Activated naive CD4-positive, alpha-beta T cell treated with anti-CD3 and anti-CD28 coated beads for 36 hours (primary cell): ENCODE measurements around the gene PARP3. TPM values are rescaled to one million over a fixed set of nuclear protein-coding genes. Genes with fewer than 3 reads are reported as not detected.
A peak's percentile ranks its signal among the peaks of the same experiment; 100 is the strongest.

ENCODE experiments used
- CTCF ChIA-PET: fragments of 350-600 bp; sonication (Branson Sonifier 250); formaldehyde crosslinking; loops from one replicate; lab custom pipeline; 2021; ENCODE audit warnings: antibody characterized with exemption; lab: Charles Lee
- DNase-seq: peaks from one replicate; pipeline ENCODE4 v3.0.0-alpha.2; 2020
- H3K27ac Mint-ChIP-seq: one replicate; pipeline ENCODE4 v1.8.0; 2021; ENCODE audit warnings: mild to moderate bottlenecking, mixed read lengths
- H3K27me3 Mint-ChIP-seq: one replicate; pipeline ENCODE4 v1.8.0; 2021; ENCODE audit warnings: low read depth, mixed read lengths
- H3K36me3 Mint-ChIP-seq: one replicate; pipeline ENCODE4 v1.8.0; 2021; ENCODE audit warnings: low read depth, mixed read lengths
- H3K4me1 Mint-ChIP-seq: one replicate; pipeline ENCODE4 v1.8.0; 2021; ENCODE audit warnings: low read depth, mixed read lengths
- H3K4me3 Mint-ChIP-seq: one replicate; pipeline ENCODE4 v1.8.0; 2021; ENCODE audit warnings: mild to moderate bottlenecking, moderate library complexity, mixed read lengths
- H3K9me3 Mint-ChIP-seq: one replicate; pipeline ENCODE4 v1.8.0; 2021; ENCODE audit warnings: mixed read lengths
- intact Hi-C: fragments of 100-400 bp; cut with micrococcal nuclease; formaldehyde crosslinking; loops from one replicate; pipeline ENCODE4 v1.15.1; 2023
- total RNA-seq, 2 experiments: library from RNA; stranded (reverse); gene quantifications; one replicate each; pipeline ENCODE4 v1.2.3, GENCODE V29; 2021

The PARP3 gene
- total RNA-seq, 2 experiments from 2014 or later: 10.0 to 11.1 TPM

- Mint-ChIP-seq H3K4me1 (no peaks in the 10 kb centered on the region), H3K27me3 (peaks cover 17% of the 10 kb centered on the region), H3K27ac (no peak overlapping the region), H3K36me3 (no peaks in the 10 kb centered on the region), H3K4me3 (peak overlapping the region; percentile 33), H3K9me3 (no peaks in the 10 kb centered on the region)
- CTCF ChIA-PET: interaction anchor here (1.3 to 1.4 kb wide), 3 partner anchors 13 to 15 kb away, joined by 3 to 4 read pairs (median 4); partner anchors contain the start of gene PARP3
- DNase-seq: peak; percentile 50
- intact Hi-C loops: loop anchor here (1.0 to 2.0 kb wide), 2 partner anchors 14 to 19 kb away; partner anchors contain the start of genes ABHD14A, ABHD14B and PARP3
These were observed 14.0 kb downstream of the PARP3 start for GRCh38 chr3:51955893-51956770.

DNA sequence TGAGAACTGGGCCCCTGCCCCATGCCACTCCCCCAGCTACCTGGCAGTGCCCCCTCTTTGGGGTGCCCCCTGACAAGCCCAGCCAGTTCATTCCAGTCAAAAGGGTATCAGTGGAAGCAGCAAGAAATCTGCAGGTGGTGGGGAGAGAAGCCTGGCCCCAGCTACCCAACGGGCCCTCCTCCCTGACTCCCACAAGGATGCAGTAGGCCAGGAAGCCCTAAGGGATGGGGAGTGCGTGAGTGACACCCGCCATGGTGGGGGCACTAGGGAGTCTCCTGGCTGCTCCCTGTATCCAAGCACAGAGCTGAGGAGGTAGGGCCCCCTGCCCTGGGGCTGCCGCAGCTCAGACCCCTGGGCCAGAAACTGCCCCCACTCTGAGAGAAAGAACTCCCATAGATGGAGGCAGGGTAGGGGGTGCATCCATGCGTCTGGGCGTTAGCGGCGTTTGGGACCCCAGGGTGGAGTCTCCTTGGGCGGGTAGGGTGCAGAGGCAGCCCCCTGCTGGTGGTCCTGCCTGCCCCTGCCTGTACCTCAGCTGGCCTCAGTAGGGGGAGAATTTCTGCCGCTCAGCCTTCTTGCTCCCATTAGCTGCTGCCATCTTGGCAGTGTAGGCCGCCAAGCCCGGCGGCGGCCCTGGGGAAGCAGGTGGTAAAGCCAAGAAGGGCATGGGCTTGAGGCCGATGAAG is 15.5 kb downstream of the PARP3 start:
- peaks cover 17% of the 10 kb centered on the region for H3K27me3 Mint-ChIP-seq
- intact Hi-C loops: loop anchor here (2.0 kb wide), 1 partner anchor 17 kb away; the partner anchor contains the start of genes ABHD14A and ABHD14B
- H3K4me3 Mint-ChIP-seq: no peak overlapping the region
- H3K9me3 Mint-ChIP-seq: no peaks in the 10 kb centered on the region
- no peak overlapping the region for H3K27ac Mint-ChIP-seq
- no peak for DNase-seq
- H3K4me1 Mint-ChIP-seq: no peaks in the 10 kb centered on the region
- CTCF ChIA-PET: interaction anchor here (1.1 to 1.4 kb wide), 2 partner anchors 15 kb away, joined by 3 to 4 read pairs; partner anchors contain the start of gene PARP3
- H3K36me3 Mint-ChIP-seq: no peaks in the 10 kb centered on the region

DNA sequence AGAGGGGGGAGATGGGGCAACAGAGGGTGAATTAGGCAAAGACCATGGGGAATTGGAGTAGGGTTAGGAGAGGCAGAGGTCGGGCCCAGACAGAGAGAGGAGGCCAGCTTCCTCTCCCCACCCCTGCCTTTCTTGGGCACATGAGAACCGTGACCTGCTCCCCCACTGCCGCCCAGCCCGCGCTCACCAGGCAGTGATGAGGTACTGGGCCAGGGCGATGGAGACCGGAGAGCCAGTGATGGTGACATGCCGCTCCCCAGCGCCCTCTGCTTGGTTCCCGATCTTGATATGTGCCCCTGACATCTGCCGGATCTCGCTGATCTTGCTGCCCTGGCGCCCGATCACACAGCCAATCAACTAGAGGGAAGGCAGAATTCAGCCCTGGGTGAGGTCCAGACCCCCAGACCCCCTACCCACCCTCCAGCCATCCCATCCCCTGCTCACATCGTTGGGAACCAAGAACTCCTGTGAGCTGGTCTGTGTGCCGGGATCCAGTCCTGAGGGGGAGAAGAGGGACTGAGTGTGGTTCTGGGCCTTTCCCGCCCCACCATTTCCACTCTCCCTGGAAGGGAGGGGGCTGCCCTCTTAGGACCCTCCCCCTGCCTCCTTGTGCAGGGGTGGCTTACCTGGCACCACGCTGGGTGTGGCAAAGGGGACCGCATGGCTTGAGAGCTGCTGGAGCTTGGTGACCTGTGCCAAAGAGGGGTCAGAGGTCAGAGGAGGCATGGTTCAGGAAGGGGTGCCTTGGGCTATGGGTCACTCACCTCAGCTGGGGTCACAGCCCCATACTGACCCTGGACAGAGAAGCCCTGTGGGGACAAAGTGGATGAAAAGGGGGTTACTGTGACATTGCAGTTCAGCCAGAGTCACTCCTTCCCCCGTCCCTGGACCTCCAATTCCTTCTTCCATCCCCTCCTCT is 16.7 kb downstream of the PARP3 start:
- no peak for DNase-seq
- CTCF ChIA-PET: interaction anchor here (1.1 kb wide), 1 partner anchor 16 kb away, joined by 3 read pairs; no protein-coding TSS in a partner anchor
- intact Hi-C loops: no loop called here
- H3K27ac Mint-ChIP-seq: no peak overlapping the region
- H3K4me3 Mint-ChIP-seq: no peak overlapping the region
- H3K4me1 Mint-ChIP-seq: no peaks in the 10 kb centered on the region
- no peaks in the 10 kb centered on the region for H3K9me3 Mint-ChIP-seq
- H3K27me3 Mint-ChIP-seq: peaks cover 13% of the 10 kb centered on the region
- no peaks in the 10 kb centered on the region for H3K36me3 Mint-ChIP-seq

GRCh38 chr3:51959651-51960050 is 17.5 kb downstream of the PARP3 start:
- intact Hi-C loops: no loop called here
- DNase-seq: no peak
- no peaks in the 10 kb centered on the region for H3K36me3 Mint-ChIP-seq
- no peaks in the 10 kb centered on the region for H3K9me3 Mint-ChIP-seq
- H3K27ac Mint-ChIP-seq: no peak overlapping the region
- no peak overlapping the region for H3K4me3 Mint-ChIP-seq
- CTCF ChIA-PET: interaction anchor here (1.0 kb wide), 1 partner anchor 42 kb away, joined by 3 read pairs; no protein-coding TSS in a partner anchor
- no peaks in the 10 kb centered on the region for H3K4me1 Mint-ChIP-seq
- H3K27me3 Mint-ChIP-seq: peaks cover 7% of the 10 kb centered on the region

DNA sequence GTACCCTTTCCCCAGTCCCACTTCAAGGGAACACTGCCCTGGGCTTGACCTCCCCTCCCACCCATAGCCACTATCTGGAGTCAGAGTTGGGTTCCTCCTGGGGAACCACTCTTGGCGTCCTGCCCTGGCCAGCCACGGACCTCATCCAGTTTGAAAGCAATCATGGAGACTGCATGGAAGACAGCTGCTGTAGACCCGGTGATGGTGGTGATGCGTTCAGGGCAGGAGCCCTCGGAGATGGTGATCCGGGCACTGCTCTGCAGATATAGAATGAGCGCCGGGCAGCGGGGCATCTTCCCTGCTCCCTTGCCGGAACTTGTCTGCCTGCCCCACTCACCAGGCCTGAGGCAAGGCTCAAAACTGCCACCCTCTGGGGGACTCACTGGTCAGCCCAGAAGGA is 18.2 kb downstream of the PARP3 start:
- no peak overlapping the region for H3K27ac Mint-ChIP-seq
- intact Hi-C loops: no loop called here
- H3K4me3 Mint-ChIP-seq: no peak overlapping the region
- no peaks in the 10 kb centered on the region for H3K36me3 Mint-ChIP-seq
- no peaks in the 10 kb centered on the region for H3K9me3 Mint-ChIP-seq
- DNase-seq: no peak
- no peaks in the 10 kb centered on the region for H3K27me3 Mint-ChIP-seq
- no peaks in the 10 kb centered on the region for H3K4me1 Mint-ChIP-seq
- CTCF ChIA-PET: interaction anchor here (1.0 to 3.3 kb wide), 2 partner anchors 14 to 41 kb away, joined by 3 to 11 read pairs; partner anchors contain the start of genes ABHD14A and ABHD14B

GRCh38 chr3:51961011-51961410 is 18.8 kb downstream of the PARP3 start:
- Mint-ChIP-seq H3K36me3 (no peaks in the 10 kb centered on the region), H3K4me1 (no peaks in the 10 kb centered on the region), H3K27ac (no peak overlapping the region), H3K9me3 (no peaks in the 10 kb centered on the region), H3K4me3 (no peak overlapping the region), H3K27me3 (no peaks in the 10 kb centered on the region)
- CTCF ChIA-PET: interaction anchor here (3.3 kb wide), 1 partner anchor 13 kb away, joined by 11 read pairs; the partner anchor contains the start of genes ABHD14A and ABHD14B
- intact Hi-C loops: no loop called here
- DNase-seq: no peak

DNA sequence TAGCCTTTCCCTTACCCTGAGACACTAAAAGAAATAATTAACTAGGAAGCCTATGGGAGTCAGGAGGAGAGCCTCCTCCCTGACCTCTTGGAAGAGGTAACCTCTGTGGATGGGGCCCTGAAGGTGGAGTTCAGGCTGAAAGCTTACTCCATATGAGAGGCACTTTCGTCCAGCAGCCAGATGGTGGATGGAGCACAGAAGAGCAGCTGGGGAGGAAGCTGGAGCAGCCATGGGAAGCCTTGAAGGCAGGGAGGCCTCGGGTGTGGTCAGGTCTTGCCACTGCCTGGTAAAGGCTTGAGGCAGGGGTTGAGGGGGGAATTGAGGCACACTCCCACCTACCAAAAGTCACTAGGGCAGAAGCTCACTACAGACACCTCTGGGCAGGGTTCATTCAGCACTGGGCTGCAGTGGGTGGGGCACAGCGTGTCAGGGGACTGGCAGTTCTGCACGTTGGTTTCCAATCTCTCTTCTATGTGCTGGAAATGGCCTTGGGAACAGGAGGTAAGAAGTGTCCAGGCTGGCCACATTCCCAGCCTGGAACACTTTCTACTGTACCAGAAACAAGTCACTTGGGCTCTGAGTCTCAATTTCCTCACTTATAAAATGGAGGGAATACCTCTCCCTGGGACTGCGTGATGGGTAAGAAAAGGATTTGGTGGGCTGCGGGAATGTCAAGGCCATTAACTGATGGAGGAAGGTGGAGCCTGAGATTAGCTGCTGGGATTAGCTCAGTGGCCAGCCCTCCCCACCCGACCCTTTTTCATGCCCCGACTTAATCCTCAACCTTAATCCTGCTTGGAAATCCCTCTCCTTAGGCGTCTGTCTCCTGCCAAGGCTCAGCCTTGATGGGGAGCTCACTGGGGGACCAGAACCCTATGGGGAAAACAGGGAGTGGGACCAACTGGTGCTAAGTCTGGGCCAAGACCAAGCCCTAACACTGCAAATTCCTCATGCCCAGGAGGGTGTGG is 19.7 kb downstream of the PARP3 start:
- no peak overlapping the region for H3K27ac Mint-ChIP-seq
- CTCF ChIA-PET: interaction anchor here (3.3 kb wide), 1 partner anchor 12 kb away, joined by 11 read pairs; the partner anchor contains the start of genes ABHD14A and ABHD14B
- H3K4me1 Mint-ChIP-seq: peaks cover 3% of the 10 kb centered on the region
- intact Hi-C loops: no loop called here
- no peaks in the 10 kb centered on the region for H3K9me3 Mint-ChIP-seq
- H3K4me3 Mint-ChIP-seq: no peak overlapping the region
- no peak for DNase-seq
- no peaks in the 10 kb centered on the region for H3K36me3 Mint-ChIP-seq
- H3K27me3 Mint-ChIP-seq: no peaks in the 10 kb centered on the region

GRCh38 chr3:51962854-51963530 is 20.8 kb downstream of the PARP3 start:
- intact Hi-C loops: no loop called here
- Mint-ChIP-seq H3K4me3 (no peak overlapping the region), H3K4me1 (peaks cover 6% of the 10 kb centered on the region), H3K27me3 (no peaks in the 10 kb centered on the region), H3K36me3 (no peaks in the 10 kb centered on the region), H3K9me3 (no peaks in the 10 kb centered on the region), H3K27ac (no peak overlapping the region)
- CTCF ChIA-PET: interaction anchor here (3.3 kb wide), 1 partner anchor 11 kb away, joined by 11 read pairs; the partner anchor contains the start of genes ABHD14A and ABHD14B
- no peak for DNase-seq

DNA sequence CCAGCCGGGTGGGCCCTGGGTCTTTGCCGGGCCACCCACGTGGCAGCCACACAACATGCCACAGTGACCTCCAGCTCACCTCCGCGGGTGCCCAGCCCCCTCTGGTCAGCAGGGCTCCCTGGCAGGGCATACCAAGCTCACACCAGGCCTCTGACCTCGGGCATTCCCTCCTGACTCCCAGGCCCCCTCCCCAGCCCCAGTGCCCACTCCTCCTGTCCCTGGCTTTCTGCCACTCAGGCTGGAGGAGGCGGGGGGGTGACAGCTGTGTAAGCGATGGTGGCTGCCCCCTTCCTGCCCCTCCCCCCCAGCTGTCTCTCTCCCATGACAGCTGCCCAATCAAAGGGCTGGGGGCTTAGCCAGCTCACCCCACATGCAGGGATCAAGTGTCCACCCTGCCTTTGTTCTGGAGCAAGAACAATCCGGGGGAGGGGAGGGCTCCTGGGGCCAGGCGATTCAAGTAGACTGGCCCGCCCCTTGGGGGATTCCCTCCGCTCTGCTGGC is 21.8 kb downstream of the PARP3 start:
- intact Hi-C loops: no loop called here
- Mint-ChIP-seq H3K4me3 (no peak overlapping the region), H3K4me1 (peaks cover 11% of the 10 kb centered on the region), H3K9me3 (no peaks in the 10 kb centered on the region), H3K27ac (no peak overlapping the region), H3K27me3 (no peaks in the 10 kb centered on the region), H3K36me3 (no peaks in the 10 kb centered on the region)
- CTCF ChIA-PET: interaction anchor here (1.4 kb wide), 1 partner anchor 10 kb away, joined by 4 read pairs; the partner anchor contains the start of gene ABHD14B
- DNase-seq: no peak

DNA sequence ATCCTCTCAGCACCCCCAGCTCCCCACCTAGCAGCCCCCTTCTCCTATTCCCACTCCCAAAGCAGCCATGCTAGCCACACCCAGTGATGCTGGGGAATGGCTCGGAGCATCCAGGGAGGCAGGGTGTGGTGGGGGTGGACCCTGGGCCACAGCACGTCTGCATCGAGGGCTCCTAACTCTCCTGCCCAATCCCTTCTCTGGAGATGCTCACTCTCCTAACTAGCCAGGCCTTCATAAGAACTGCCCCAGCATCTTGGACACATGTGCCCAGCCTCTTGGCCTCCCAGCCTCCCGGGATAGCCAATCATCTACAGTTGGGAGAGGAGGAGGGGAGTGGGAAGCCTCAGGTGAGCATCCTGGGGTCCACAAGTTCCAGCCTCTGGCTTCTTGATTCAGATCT is 22.4 kb downstream of the PARP3 start:
- DNase-seq: no peak
- Mint-ChIP-seq H3K27ac (no peak overlapping the region), H3K4me3 (no peak overlapping the region), H3K4me1 (peaks cover 12% of the 10 kb centered on the region), H3K27me3 (no peaks in the 10 kb centered on the region), H3K36me3 (no peaks in the 10 kb centered on the region), H3K9me3 (no peaks in the 10 kb centered on the region)
- CTCF ChIA-PET: interaction anchor here (1.0 to 1.4 kb wide), 2 partner anchors 9 to 10 kb away, joined by 3 to 4 read pairs; partner anchors contain the start of gene ABHD14B
- intact Hi-C loops: no loop called here
